Frontal cortex (tissue), 4 donors: ENCODE measurements around the gene PALD1. TPM values are rescaled to one million over a fixed set of nuclear protein-coding genes. Genes with fewer than 3 reads are reported as not detected.
"Not testable (repeated sequence)": the region's sequence is repeated elsewhere in the genome, so short reads cannot be mapped to it uniquely, and the experiment has no call there.

Experiments used
- DNase-seq, 2 donors: peaks; one replicate each; pipeline ENCODE4 v3.0.0; 2012; ENCODE audit warnings: low spot score in 2 of 2
- FAIRE-seq: peaks from 2 replicates; lab custom pipeline; 2012; peaks lifted over from hg19 to GRCh38; lab: Jason Lieb, UNC
- total RNA-seq: library from RNA; depleted of rRNA; stranded (reverse); fragments of >200 nt; gene quantifications from one replicate; pipeline ENCODE4 v1.2.3, GENCODE V29; 2014
- donor health status: control.
- donor health status: control.
- donor health status: control.

The PALD1 gene
- total RNA-seq, 1 donor from 2014 or later: 6.9 TPM

GRCh38 chr10:70565556-70566514 lies 87.3 kb downstream of the PALD1 start:
- DNase-seq (no peak), FAIRE-seq (no peak)

GRCh38 chr10:70566515-70567290 lies 88.1 kb downstream of the PALD1 start:
- DNase-seq: no peak
- FAIRE-seq: no peak

GRCh38 chr10:70567603-70568002 lies 89.0 kb downstream of the PALD1 start:
- FAIRE-seq: no peak
- no peak for DNase-seq

- FAIRE-seq (no peak), DNase-seq (no peak)
Observed at GRCh38 chr10:70568113-70568512, 89.5 kb downstream of the PALD1 start.

GRCh38 chr10:70568781-70569495 lies 90.4 kb downstream of the PALD1 start:
- DNase-seq: no peak
- no peak for FAIRE-seq

- FAIRE-seq: no peak
- DNase-seq: no peak
Observed at GRCh38 chr10:70571236-70571635, 92.7 kb downstream of the PALD1 start.

- DNase-seq: no peak
Observed at GRCh38 chr10:70571636-70572439, 93.3 kb downstream of the PALD1 start.

GRCh38 chr10:70573599-70574506 lies 95.3 kb downstream of the PALD1 start:
- DNase-seq: no peak
- no peak for FAIRE-seq

More at GRCh38 chr10:70571636-70572439, 93.3 kb downstream of the PALD1 start:
- no peak for FAIRE-seq

- FAIRE-seq: no peak
- no peak for DNase-seq
Observed at GRCh38 chr10:70575486-70575873, 96.9 kb downstream of the PALD1 start.

- FAIRE-seq: no peak
- DNase-seq: no peak
Observed at GRCh38 chr10:70575874-70576802, 97.6 kb downstream of the PALD1 start.

- DNase-seq (no peak), FAIRE-seq (no peak)
Observed at GRCh38 chr10:70576803-70577517, 98.4 kb downstream of the PALD1 start.

- FAIRE-seq: no peak
- DNase-seq: no peak
Observed at GRCh38 chr10:70578371-70578947, 99.9 kb downstream of the PALD1 start.

GRCh38 chr10:70579234-70580002 lies 100.9 kb downstream of the PALD1 start:
- DNase-seq: no peak

GRCh38 chr10:70581176-70581575 lies 102.6 kb downstream of the PALD1 start:
- not testable (repeated sequence) for DNase-seq, FAIRE-seq

More at GRCh38 chr10:70579234-70580002, 100.9 kb downstream of the PALD1 start:
- no peak for FAIRE-seq
